Calu3 (cell line): ENCODE measurements around the gene OFD1. TPM values are rescaled to one million over a fixed set of nuclear protein-coding genes. Genes with fewer than 3 reads are reported as not detected.

ENCODE experiments used
- BruUV-seq: library from RNA; stranded (reverse); fragments of 400-500 nt; replicated peaks from 2 replicates; lab custom pipeline; 2021; lab: Mats Ljungman, UMichigan
- CTCF ChIA-PET: fragments of 300-600 bp; sonication (Branson Sonifier 250); formaldehyde crosslinking; loops from one replicate; lab custom pipeline; 2022; ENCODE audit warnings: antibody characterized with exemption; lab: Charles Lee
- DNase-seq: peaks from one replicate; pipeline ENCODE4 v3.0.0; 2022
- H3K27ac Mint-ChIP-seq: one replicate; pipeline ENCODE4 v1.8.0; 2022; ENCODE audit warnings: mixed read lengths; ENCODE audit not compliant: unreplicated experiment
- H3K27me3 Mint-ChIP-seq: one replicate; pipeline ENCODE4 v1.8.0; 2022; ENCODE audit warnings: mixed read lengths; ENCODE audit not compliant: unreplicated experiment
- H3K36me3 Mint-ChIP-seq: one replicate; pipeline ENCODE4 v1.8.0; 2022; ENCODE audit warnings: mild to moderate bottlenecking, moderate library complexity, mixed read lengths; ENCODE audit not compliant: insufficient read depth, unreplicated experiment
- H3K4me1 Mint-ChIP-seq: one replicate; pipeline ENCODE4 v1.8.0; 2022; ENCODE audit warnings: mild to moderate bottlenecking, low read depth, mixed read lengths; ENCODE audit not compliant: unreplicated experiment
- H3K4me3 Mint-ChIP-seq: one replicate; pipeline ENCODE4 v1.8.0; 2022; ENCODE audit warnings: mild to moderate bottlenecking, low read depth, moderate library complexity, mixed read lengths; ENCODE audit not compliant: unreplicated experiment
- H3K9me3 Mint-ChIP-seq: one replicate; pipeline ENCODE4 v1.8.0; 2022; ENCODE audit warnings: low read depth, mixed read lengths; ENCODE audit not compliant: unreplicated experiment
- CTCF ChIP-seq: fragments of 200-600 bp; IDR thresholded peaks from one replicate; pipeline ENCODE4 v1.8.0; 2022; ENCODE audit warnings: antibody characterized with exemption; ENCODE audit not compliant: unreplicated experiment
- intact Hi-C: fragments of 100-400 bp; cut with micrococcal nuclease; formaldehyde crosslinking; loops from one replicate; pipeline ENCODE4 v1.10.0; 2022; ENCODE audit not compliant: unreplicated experiment
- total RNA-seq: library from RNA; stranded (reverse); gene quantifications from 2 replicates; pipeline ENCODE4 v1.2.3, GENCODE V29; 2022

Gene OFD1
- total RNA-seq, 1 experiment from 2014 or later, result 46.4 TPM

GRCh38 chrX:13752646-13753045 is 18.1 kb downstream of the OFD1 start:
- H3K27me3 Mint-ChIP-seq, result no peaks in the 10 kb centered on the region
- CTCF ChIA-PET, result interaction anchor here (0.8 kb wide), 1 partner anchor 9 kb away, joined by 3 read pairs; no protein-coding TSS in a partner anchor
- no peak for TF ChIP-seq CTCF
- DNase-seq, result no peak
- H3K9me3 Mint-ChIP-seq, result no peaks in the 10 kb centered on the region
- H3K36me3 Mint-ChIP-seq, result peaks cover 32% of the 10 kb centered on the region
- intact Hi-C loops, result loop anchor here (10.0 kb wide), 1 partner anchor 182 kb away; no protein-coding TSS in a partner anchor
- H3K4me3 Mint-ChIP-seq, result no peak overlapping the region
- H3K4me1 Mint-ChIP-seq, result peaks cover 4% of the 10 kb centered on the region
- no peak overlapping the region for H3K27ac Mint-ChIP-seq
- BruUV-seq, result no TSS peak

- TF ChIP-seq CTCF, result no peak
- Mint-ChIP-seq H3K4me3 (no peak overlapping the region), H3K4me1 (no peaks in the 10 kb centered on the region), H3K27ac (no peak overlapping the region), H3K36me3 (peaks cover 22% of the 10 kb centered on the region), H3K27me3 (no peaks in the 10 kb centered on the region), H3K9me3 (no peaks in the 10 kb centered on the region)
- DNase-seq, result no peak
- no TSS peak for BruUV-seq
- intact Hi-C loops, result loop anchor here (10.0 kb wide), 1 partner anchor 180 kb away; no protein-coding TSS in a partner anchor
- CTCF ChIA-PET, result no interaction called here
These were observed 20.2 kb downstream of the OFD1 start for GRCh38 chrX:13754765-13755164.

- no peak overlapping the region for H3K4me3 Mint-ChIP-seq
- H3K4me1 Mint-ChIP-seq, result no peaks in the 10 kb centered on the region
- intact Hi-C loops, result loop anchor here (10.0 kb wide), 1 partner anchor 180 kb away; no protein-coding TSS in a partner anchor
These were observed 20.7 kb downstream of the OFD1 start for GRCh38 chrX:13755254-13755653.

GRCh38 chrX:13756381-13756780 is 21.8 kb downstream of the OFD1 start:
- no peaks in the 10 kb centered on the region for H3K27me3 Mint-ChIP-seq
- no peak for TF ChIP-seq CTCF
- H3K9me3 Mint-ChIP-seq, result no peaks in the 10 kb centered on the region
- BruUV-seq, result no TSS peak
- DNase-seq, result no peak
- H3K36me3 Mint-ChIP-seq, result peaks cover 16% of the 10 kb centered on the region
- intact Hi-C loops, result loop anchor here (10.0 kb wide), 1 partner anchor 178 kb away; no protein-coding TSS in a partner anchor
- no peak overlapping the region for H3K4me3 Mint-ChIP-seq
- CTCF ChIA-PET, result no interaction called here
- H3K27ac Mint-ChIP-seq, result no peak overlapping the region
- no peaks in the 10 kb centered on the region for H3K4me1 Mint-ChIP-seq

More at GRCh38 chrX:13755254-13755653, 20.7 kb downstream of the OFD1 start:
- no peak for TF ChIP-seq CTCF
- Mint-ChIP-seq H3K27me3 (no peaks in the 10 kb centered on the region), H3K36me3 (peaks cover 18% of the 10 kb centered on the region), H3K9me3 (no peaks in the 10 kb centered on the region), H3K27ac (no peak overlapping the region)
- BruUV-seq, result no TSS peak
- CTCF ChIA-PET, result interaction anchor here (0.7 kb wide), 1 partner anchor 467 kb away, joined by 5 read pairs; no protein-coding TSS in a partner anchor
- DNase-seq, result no peak
